Measurements from ENCODE around the gene CLTC.

Gene CLTC

GRCh38 chr17:59684967-59685366 lies 65.3 kb downstream of the CLTC start:
- no peak for DNase-seq (ENCODE audit: low spot score)

GRCh38 chr17:59688008-59688407 lies 68.3 kb downstream of the CLTC start:
- no peak for DNase-seq (ENCODE audit: low spot score)

- no peak for DNase-seq (ENCODE audit: low spot score)
These were observed 68.8 kb downstream of the CLTC start for GRCh38 chr17:59688496-59688895.

- DNase-seq (ENCODE audit: low spot score) = no peak
These were observed 73.9 kb downstream of the CLTC start for GRCh38 chr17:59693582-59693981.

GRCh38 chr17:59694344-59694743 lies 74.6 kb downstream of the CLTC start:
- no peak for DNase-seq (ENCODE audit: low spot score)

GRCh38 chr17:59695945-59696681 lies 76.4 kb downstream of the CLTC start:
- no peak for DNase-seq (ENCODE audit: low spot score)

- no peak for DNase-seq (ENCODE audit: low spot score)
These were observed 77.1 kb downstream of the CLTC start for GRCh38 chr17:59696682-59697277.

- DNase-seq (ENCODE audit: low spot score) = no peak
These were observed 78.4 kb downstream of the CLTC start for GRCh38 chr17:59698143-59698542.

GRCh38 chr17:59699218-59699617 lies 79.5 kb downstream of the CLTC start:
- DNase-seq (ENCODE audit: low spot score) = no peak

GRCh38 chr17:59699786-59700185 lies 80.1 kb downstream of the CLTC start:
- DNase-seq (ENCODE audit: low spot score) = no peak

GRCh38 chr17:59702304-59702703 lies 82.6 kb downstream of the CLTC start:
- no peak for DNase-seq (ENCODE audit: low spot score)

GRCh38 chr17:59707149-59707970 lies 87.7 kb downstream of the CLTC start, which contains the start of the genes PTRH2 and VMP1:
PTRH2 (minus strand) TSS chr17:59707430; CDS start chr17:59697978, 9,452 bp downstream.
VMP1 (plus strand) TSS chr17:59707654; CDS start chr17:59731447, 23,793 bp downstream.
- peak; percentile 99 for DNase-seq (ENCODE audit: low spot score)

- no peak for DNase-seq (ENCODE audit: low spot score)
These were observed 88.3 kb downstream of the CLTC start for GRCh38 chr17:59707971-59708430.

- DNase-seq (ENCODE audit: low spot score) = no peak
These were observed 92.2 kb downstream of the CLTC start for GRCh38 chr17:59711936-59712335.

- no peak for DNase-seq (ENCODE audit: low spot score)
These were observed 93.2 kb downstream of the CLTC start for GRCh38 chr17:59712862-59713261.

GRCh38 chr17:59714255-59714654 lies 94.6 kb downstream of the CLTC start:
- no peak for DNase-seq (ENCODE audit: low spot score)

GRCh38 chr17:59716427-59716826 lies 96.7 kb downstream of the CLTC start:
- DNase-seq (ENCODE audit: low spot score) = no peak

- no peak for DNase-seq (ENCODE audit: low spot score)
These were observed 99.8 kb downstream of the CLTC start for GRCh38 chr17:59719526-59719925.

GRCh38 chr17:59722623-59723022 lies 102.9 kb downstream of the CLTC start:
- no peak for DNase-seq (ENCODE audit: low spot score)

- no peak for DNase-seq (ENCODE audit: low spot score)
These were observed 103.3 kb downstream of the CLTC start for GRCh38 chr17:59723041-59723440.

GRCh38 chr17:59723607-59724006 lies 103.9 kb downstream of the CLTC start:
- no peak for DNase-seq (ENCODE audit: low spot score)

- no peak for DNase-seq (ENCODE audit: low spot score)
These were observed 106.0 kb downstream of the CLTC start for GRCh38 chr17:59725691-59726090.
